PC-9 (cell line): ENCODE results near the gene CD28. TPM values are rescaled to one million over a fixed set of nuclear protein-coding genes. Genes with fewer than 3 reads are reported as not detected.

Experiments used
- BruUV-seq: library from RNA; stranded (reverse); fragments of 400-500 nt; replicated peaks from 2 replicates; lab custom pipeline; 2021; lab: Mats Ljungman, UMichigan
- CTCF ChIA-PET: fragments of 300-600 bp; sonication (Branson Sonifier 250); formaldehyde crosslinking; loops from one replicate; lab custom pipeline; 2022; ENCODE audit warnings: antibody characterized with exemption; lab: Charles Lee
- POLR2A ChIA-PET: fragments of 300-600 bp; sonication (Branson Sonifier 250); formaldehyde crosslinking; loops from one replicate; lab custom pipeline; 2022; ENCODE audit warnings: antibody characterized with exemption; ENCODE audit not compliant: unreplicated experiment; lab: Charles Lee
- DNase-seq, 2 experiments: peaks; one replicate each; pipeline versions ENCODE4 v3.0.0 to v3.0.0-alpha.2; 2015 to 2022; ENCODE audit warnings: mixed read lengths in 1 of 2
- H2AFZ ChIP-seq: fragments of 200-600 bp; sonication (generic); 2 replicates; pipeline ENCODE4 v1.8.1; 2017; ENCODE audit warnings: antibody characterized with exemption
- H3F3A ChIP-seq: fragments of 200-600 bp; sonication (generic); 2 replicates; pipeline ENCODE4 v1.8.1; 2017; ENCODE audit warnings: antibody characterized with exemption, mild to moderate bottlenecking, low read depth; ENCODE audit not compliant: insufficient read depth
- H3K27ac ChIP-seq: fragments of 200-600 bp; sonication (generic); 2 replicates; pipeline ENCODE4 v1.6.1; 2016; ENCODE audit warnings: mixed run types
- H3K27me3 ChIP-seq: fragments of 200-600 bp; sonication (generic); 2 replicates; pipeline ENCODE4 v1.6.1; 2016; ENCODE audit warnings: low read depth, mixed run types; ENCODE audit not compliant: insufficient read depth
- H3K36me3 ChIP-seq: fragments of 200-600 bp; sonication (generic); 2 replicates; pipeline ENCODE4 v1.6.1; 2016; ENCODE audit warnings: low read depth, mixed run types
- H3K4me1 ChIP-seq: fragments of 200-600 bp; sonication (generic); replicated peaks from 2 replicates; pipeline ENCODE4 v1.6.1; 2016; ENCODE audit warnings: mixed run types; ENCODE audit not compliant: insufficient read depth
- H3K4me2 ChIP-seq: fragments of 200-600 bp; sonication (generic); 2 replicates; pipeline ENCODE4 v1.6.1; 2017; ENCODE audit warnings: mixed run types
- H3K4me3 ChIP-seq: fragments of 200-600 bp; sonication (generic); 2 replicates; pipeline ENCODE4 v1.6.1; 2016; ENCODE audit warnings: mixed run types
- H3K79me2 ChIP-seq: fragments of 200-600 bp; sonication (generic); 2 replicates; pipeline ENCODE4 v1.6.1; 2017; ENCODE audit warnings: low read depth, mixed run types
- H3K9me2 ChIP-seq: fragments of 200-600 bp; sonication (generic); 2 replicates; pipeline ENCODE4 v1.8.1; 2017; ENCODE audit warnings: mild to moderate bottlenecking; ENCODE audit not compliant: insufficient read depth
- H3K9me3 ChIP-seq: fragments of 200-600 bp; sonication (generic); 2 replicates; pipeline ENCODE4 v1.8.1; 2016; ENCODE audit warnings: low read depth; ENCODE audit not compliant: insufficient read depth
- H4K20me1 ChIP-seq: fragments of 200-600 bp; sonication (generic); 2 replicates; pipeline ENCODE4 v1.8.1; 2017; ENCODE audit not compliant: insufficient read depth
- EZH2 ChIP-seq: fragments of 200-600 bp; sonication (generic); IDR thresholded peaks from 2 replicates; pipeline ENCODE4 v1.8.0; 2017; ENCODE audit warnings: antibody characterized with exemption, low read depth
- intact Hi-C: fragments of 100-400 bp; cut with micrococcal nuclease; formaldehyde crosslinking; loops from one replicate; pipeline ENCODE4 v1.10.0; 2022; ENCODE audit not compliant: unreplicated experiment
- total RNA-seq: library from RNA; stranded (reverse); gene quantifications from 2 replicates; pipeline ENCODE4 v1.2.3, GENCODE V29; 2021
- TF ChIP-seq, protein P1 (sequence below): fragments of 200-600 bp; sonication (generic); conservative IDR thresholded peaks from 2 replicates; pipeline ENCODE4 v1.6.1; 2017; ENCODE audit warnings: mixed run types, antibody characterized with exemption, mild to moderate bottlenecking, moderate library complexity

CD28 gene
- total RNA-seq, 1 experiment from 2014 or later = not detected

- Histone ChIP-seq H4K20me1 (no peaks in the 10 kb centered on the region), H3F3A (peaks cover under 1% of the 10 kb centered on the region; the same call in 1 of the 2 replicates), H3K4me1 (peaks cover 10% of the 10 kb centered on the region), H3K4me2 (no peak overlapping the region), H3K4me3 (no peak overlapping the region), H3K9me2 (no peaks in the 10 kb centered on the region), H3K79me2 (no peaks in the 10 kb centered on the region), H3K9me3 (no peaks in the 10 kb centered on the region), H3K36me3 (no peaks in the 10 kb centered on the region), H2AFZ (no peak overlapping the region), H3K27me3 (no peaks in the 10 kb centered on the region), H3K27ac (no peak overlapping the region)
- BruUV-seq = no TSS peak
- ChIA-PET POLR2A (no interaction called here), CTCF (no interaction called here)
- intact Hi-C loops = loop anchor here (5.0 kb wide), 1 partner anchor 123 kb away; no protein-coding TSS in a partner anchor
- no peak for DNase-seq
- TF ChIP-seq, protein P1, sequence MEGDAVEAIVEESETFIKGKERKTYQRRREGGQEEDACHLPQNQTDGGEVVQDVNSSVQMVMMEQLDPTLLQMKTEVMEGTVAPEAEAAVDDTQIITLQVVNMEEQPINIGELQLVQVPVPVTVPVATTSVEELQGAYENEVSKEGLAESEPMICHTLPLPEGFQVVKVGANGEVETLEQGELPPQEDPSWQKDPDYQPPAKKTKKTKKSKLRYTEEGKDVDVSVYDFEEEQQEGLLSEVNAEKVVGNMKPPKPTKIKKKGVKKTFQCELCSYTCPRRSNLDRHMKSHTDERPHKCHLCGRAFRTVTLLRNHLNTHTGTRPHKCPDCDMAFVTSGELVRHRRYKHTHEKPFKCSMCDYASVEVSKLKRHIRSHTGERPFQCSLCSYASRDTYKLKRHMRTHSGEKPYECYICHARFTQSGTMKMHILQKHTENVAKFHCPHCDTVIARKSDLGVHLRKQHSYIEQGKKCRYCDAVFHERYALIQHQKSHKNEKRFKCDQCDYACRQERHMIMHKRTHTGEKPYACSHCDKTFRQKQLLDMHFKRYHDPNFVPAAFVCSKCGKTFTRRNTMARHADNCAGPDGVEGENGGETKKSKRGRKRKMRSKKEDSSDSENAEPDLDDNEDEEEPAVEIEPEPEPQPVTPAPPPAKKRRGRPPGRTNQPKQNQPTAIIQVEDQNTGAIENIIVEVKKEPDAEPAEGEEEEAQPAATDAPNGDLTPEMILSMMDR = no peak
- TF ChIP-seq EZH2 = no peak
These were observed 16.9 kb upstream of the CD28 start for GRCh38 chr2:203689426-203690116.

DNA sequence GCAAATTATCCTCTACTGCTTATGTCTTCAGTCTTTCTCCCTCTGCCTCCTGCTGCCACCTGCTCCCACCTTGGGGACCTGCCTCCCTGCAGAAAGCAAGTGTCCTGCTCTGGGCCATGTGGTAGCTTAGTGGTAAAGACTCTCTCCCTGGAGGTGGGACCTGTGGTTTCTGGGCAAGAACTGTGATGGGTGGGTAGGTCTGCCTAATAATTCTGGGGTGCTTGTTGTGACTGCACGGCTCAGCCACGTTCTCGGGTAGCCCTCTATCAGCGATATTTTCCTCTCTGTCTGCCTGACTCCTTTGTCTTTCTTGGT lies 16.4 kb upstream of the CD28 start:
- no peak overlapping the region for H2AFZ ChIP-seq
- no peak overlapping the region for H3K4me3 ChIP-seq
- H3K9me3 ChIP-seq = no peaks in the 10 kb centered on the region
- no peaks in the 10 kb centered on the region for H3K36me3 ChIP-seq
- no peaks in the 10 kb centered on the region for H4K20me1 ChIP-seq
- CTCF ChIA-PET = no interaction called here
- DNase-seq = no peak
- TF ChIP-seq, protein P1 = no peak
- no peak for TF ChIP-seq EZH2
- H3K4me1 ChIP-seq = peaks cover 5% of the 10 kb centered on the region
- no peaks in the 10 kb centered on the region for H3K27me3 ChIP-seq
- no peaks in the 10 kb centered on the region for H3K79me2 ChIP-seq
- no peaks in the 10 kb centered on the region for H3K9me2 ChIP-seq
- no peaks in the 10 kb centered on the region for H3F3A ChIP-seq
- H3K27ac ChIP-seq = no peak overlapping the region
- POLR2A ChIA-PET = no interaction called here
- intact Hi-C loops = no loop called here
- no TSS peak for BruUV-seq
- H3K4me2 ChIP-seq = no peak overlapping the region

DNA sequence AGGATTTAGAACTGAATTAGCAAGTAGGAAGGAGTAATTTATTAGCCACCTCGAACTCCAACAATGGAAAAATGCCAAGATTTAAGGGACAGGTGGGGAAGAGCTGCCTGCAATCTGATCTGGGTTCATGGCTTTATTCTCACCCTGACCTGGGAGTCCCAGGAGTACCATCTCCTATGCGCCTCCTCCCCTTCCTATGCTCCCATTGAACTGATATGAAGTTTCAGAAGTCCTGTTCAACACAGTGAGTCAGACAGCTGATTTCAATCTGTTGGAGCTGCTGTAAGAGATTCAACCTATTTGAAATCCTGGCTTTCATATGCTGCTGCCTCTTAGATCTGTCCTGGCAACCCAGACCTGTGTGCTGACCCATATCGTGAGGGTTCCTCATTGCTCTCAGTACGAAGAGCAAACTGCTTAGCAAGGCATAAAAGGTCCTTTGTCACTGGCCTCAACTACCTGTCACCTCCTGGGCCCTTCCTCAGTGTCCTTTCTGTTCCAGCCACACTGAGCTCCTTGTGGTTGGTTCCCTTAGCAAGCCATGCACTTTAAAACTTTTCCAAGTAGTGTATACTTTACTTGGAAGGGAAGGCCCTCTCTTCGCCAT lies 15.9 kb upstream of the CD28 start:
- H3K79me2 ChIP-seq = no peaks in the 10 kb centered on the region
- no peaks in the 10 kb centered on the region for H4K20me1 ChIP-seq
- H3K9me2 ChIP-seq = no peaks in the 10 kb centered on the region
- H3K4me1 ChIP-seq = peaks cover under 1% of the 10 kb centered on the region; the same call in 1 of the 2 replicates
- no TSS peak for BruUV-seq
- no peaks in the 10 kb centered on the region for H3K36me3 ChIP-seq
- ChIA-PET POLR2A (no interaction called here), CTCF (no interaction called here)
- H3K4me3 ChIP-seq = no peak overlapping the region
- TF ChIP-seq EZH2 = no peak
- TF ChIP-seq, protein P1 = no peak
- no peak overlapping the region for H2AFZ ChIP-seq
- no peaks in the 10 kb centered on the region for H3K9me3 ChIP-seq
- no peaks in the 10 kb centered on the region for H3F3A ChIP-seq
- no peaks in the 10 kb centered on the region for H3K27me3 ChIP-seq
- DNase-seq = no peak
- H3K27ac ChIP-seq = no peak overlapping the region
- no peak overlapping the region for H3K4me2 ChIP-seq
- intact Hi-C loops = no loop called here
